Naive thymus-derived CD4-positive, alpha-beta T cell (primary cell): ENCODE results near the gene FREM3. TPM values are rescaled to one million over a fixed set of nuclear protein-coding genes. Genes with fewer than 3 reads are reported as not detected.

Source experiments
- ATAC-seq: fragments of 150-1000 bp; cut with Tn5 transposase; 2 replicates; pipeline ENCODE4 v1.10.0; 2021; ENCODE audit warnings: mild to moderate bottlenecking, moderate library complexity
- CTCF ChIA-PET: fragments of 350-600 bp; sonication (Branson Sonifier 250); formaldehyde crosslinking; loops from one replicate; lab custom pipeline; 2021; ENCODE audit warnings: antibody characterized with exemption; lab: Charles Lee
- POLR2A ChIA-PET: fragments of 350-600 bp; sonication (Branson Sonifier 250); formaldehyde crosslinking; loops from one replicate; lab custom pipeline; 2021; ENCODE audit warnings: antibody characterized with exemption, inconsistent platforms; lab: Charles Lee
- DNase-seq, 9 donors: peaks; one replicate each; pipeline versions ENCODE4 v3.0.0 to v3.0.0-alpha.2; 2020 to 2022; ENCODE audit warnings: mixed read lengths in 1 of 9
- H3K27ac ChIP-seq: one replicate; pipeline ENCODE4 v1.7.0; 2013; ENCODE audit warnings: mild to moderate bottlenecking, low read depth, low read length, moderate library complexity
- H3K27me3 ChIP-seq, 2 donors: one replicate each; pipeline ENCODE4 v1.7.0; 2013; ENCODE audit warnings: low read length in 2 of 2, mild to moderate bottlenecking in 2 of 2, moderate library complexity in 2 of 2; ENCODE audit not compliant: control insufficient read depth in 2 of 2, insufficient read depth in 2 of 2
- H3K36me3 ChIP-seq, 3 experiments: 1 replicate in 2 of 3; 2 replicates in 1 of 3; pipeline ENCODE4 v1.7.0; 2013; ENCODE audit warnings: low read length in 3 of 3, mild to moderate bottlenecking in 3 of 3, moderate library complexity in 1 of 3; ENCODE audit not compliant: insufficient read depth in 3 of 3, control insufficient read depth in 2 of 3
- H3K4me1 ChIP-seq, 2 donors: one replicate each; pipeline ENCODE4 v1.7.0; 2013; ENCODE audit warnings: low read length in 2 of 2, mild to moderate bottlenecking in 2 of 2, moderate library complexity in 1 of 2; ENCODE audit not compliant: control insufficient read depth in 2 of 2, insufficient read depth in 2 of 2
- H3K4me3 ChIP-seq: 2 replicates; pipeline ENCODE4 v1.7.0; 2013; ENCODE audit warnings: mild to moderate bottlenecking, low read length
- H3K9me3 ChIP-seq, 3 experiments: 1 replicate in 2 of 3; 2 replicates in 1 of 3; pipeline ENCODE4 v1.7.0; 2013; ENCODE audit warnings: low read length in 3 of 3; ENCODE audit not compliant: control insufficient read depth in 2 of 3
- H3K27ac Mint-ChIP-seq, 9 donors: one replicate each; pipeline ENCODE4 v1.8.0; 2020 to 2022; ENCODE audit warnings: mixed read lengths in 9 of 9, mild to moderate bottlenecking in 8 of 9, moderate library complexity in 5 of 9, inconsistent platforms in 2 of 9
- H3K27me3 Mint-ChIP-seq, 5 donors: one replicate each; pipeline ENCODE4 v1.8.0; 2021 to 2022; ENCODE audit warnings: mixed read lengths in 5 of 5, mild to moderate bottlenecking in 1 of 5
- H3K36me3 Mint-ChIP-seq, 5 donors: one replicate each; pipeline ENCODE4 v1.8.0; 2020 to 2022; ENCODE audit warnings: mixed read lengths in 5 of 5, mild to moderate bottlenecking in 3 of 5, inconsistent platforms in 1 of 5
- H3K4me1 Mint-ChIP-seq, 7 donors: one replicate each; pipeline ENCODE4 v1.8.0; 2020 to 2022; ENCODE audit warnings: mixed read lengths in 7 of 7, mild to moderate bottlenecking in 3 of 7, inconsistent platforms in 1 of 7
- H3K4me3 Mint-ChIP-seq, 10 donors: one replicate each; pipeline ENCODE4 v1.8.0; 2020 to 2022; ENCODE audit warnings: mild to moderate bottlenecking in 10 of 10, mixed read lengths in 10 of 10, moderate library complexity in 6 of 10, inconsistent platforms in 2 of 10
- H3K9me3 Mint-ChIP-seq, 11 donors: one replicate each; pipeline ENCODE4 v1.8.0; 2020 to 2022; ENCODE audit warnings: mixed read lengths in 11 of 11, mild to moderate bottlenecking in 4 of 11, inconsistent platforms in 1 of 11, moderate library complexity in 1 of 11
- intact Hi-C, 2 donors: fragments of 100-400 bp; cut with micrococcal nuclease; formaldehyde crosslinking; loops; one replicate each; pipeline ENCODE4 v1.15.1; 2023
- polyA plus RNA-seq, 2 donors: library from polyadenylated mRNA; unstranded; fragments of 300-500 nt; fragmentation: Illumina TruSeq; gene quantifications; one replicate each; pipeline ENCODE4 v1.2.3, GENCODE V29; 2021
- total RNA-seq, 6 experiments: library from RNA in 5 of 6; stranded (reverse) in 5 of 6; gene quantifications; 1 replicate in 5 of 6; 2 replicates in 1 of 6; pipeline ENCODE4 v1.2.3 and lab custom pipeline; 2021 to 2026

FREM3 gene
- total and polyA plus RNA-seq, 7 experiments from 2014 or later: 0.02 to 0.61 (median 0.07) TPM; not detected in 4

- intact Hi-C loops: no loop called here
- H3K9me3 ChIP-seq: no peaks in the 10 kb centered on the region
- POLR2A ChIA-PET: no interaction called here
- peaks cover 0 to 13% (median 4%) of the 10 kb centered on the region in 5 donors for H3K27me3 Mint-ChIP-seq
- H3K4me3 ChIP-seq: no peak overlapping the region
- H3K4me1 Mint-ChIP-seq: no peaks in the 10 kb centered on the region
- peak overlapping the region in 1 of 9 donors; percentile 45 for H3K27ac Mint-ChIP-seq
- peaks cover 0 to 16% (median 5%) of the 10 kb centered on the region in 11 donors for H3K9me3 Mint-ChIP-seq
- no peak overlapping the region for H3K4me3 Mint-ChIP-seq
- H3K36me3 Mint-ChIP-seq: peaks cover 0 to 3% (median 0%) of the 10 kb centered on the region in 5 donors
- CTCF ChIA-PET: no interaction called here
- no peaks in the 10 kb centered on the region for H3K27me3 ChIP-seq
- no peak overlapping the region for H3K27ac ChIP-seq
- no peaks in the 10 kb centered on the region for H3K4me1 ChIP-seq
- no peak for ATAC-seq
- DNase-seq: no peak
- no peaks in the 10 kb centered on the region for H3K36me3 ChIP-seq
Measured at GRCh38 chr4:143711543-143712154, 11.2 kb upstream of the FREM3 start.

- no peaks in the 10 kb centered on the region for H3K4me1 ChIP-seq
- peaks cover 0 to 27% (median 8%) of the 10 kb centered on the region in 7 donors for H3K4me1 Mint-ChIP-seq
- no peak overlapping the region for H3K4me3 ChIP-seq
- H3K27ac ChIP-seq: no peak overlapping the region
- H3K9me3 ChIP-seq: no peaks in the 10 kb centered on the region
- DNase-seq: no peak
- H3K4me3 Mint-ChIP-seq: peak overlapping the region in 9 of 10 donors; percentile 52 to 81 (median 66)
- peaks cover 0 to 15% (median 4%) of the 10 kb centered on the region in 11 donors for H3K9me3 Mint-ChIP-seq
- peaks cover 0 to 5% (median 0%) of the 10 kb centered on the region in 5 donors for H3K36me3 Mint-ChIP-seq
- ChIA-PET POLR2A (no interaction called here), CTCF (no interaction called here)
- H3K36me3 ChIP-seq: no peaks in the 10 kb centered on the region
- H3K27me3 ChIP-seq: no peaks in the 10 kb centered on the region
- H3K27ac Mint-ChIP-seq: no peak overlapping the region
- peaks cover 35 to 50% (median 45%) of the 10 kb centered on the region in 5 donors for H3K27me3 Mint-ChIP-seq
- no peak for ATAC-seq
- intact Hi-C loops: no loop called here
Measured at GRCh38 chr4:143701365-143701764, 890 bp upstream of the FREM3 start.

GRCh38 chr4:143700046-143700415 is 444 bp downstream of the FREM3 start:
- H3K9me3 ChIP-seq: no peaks in the 10 kb centered on the region
- Mint-ChIP-seq H3K27me3 (peaks cover 35 to 55% (median 50%) of the 10 kb centered on the region in 5 donors), H3K4me3 (peak overlapping the region in 6 of 10 donors; percentile 29 to 60 (median 42)), H3K4me1 (peaks cover 0 to 27% (median 8%) of the 10 kb centered on the region in 7 donors), H3K9me3 (peaks cover 0 to 24% (median 4%) of the 10 kb centered on the region in 11 donors), H3K36me3 (peaks cover 0 to 15% (median 5%) of the 10 kb centered on the region in 5 donors), H3K27ac (no peak overlapping the region)
- H3K27ac ChIP-seq: no peak overlapping the region
- no peaks in the 10 kb centered on the region for H3K27me3 ChIP-seq
- H3K4me1 ChIP-seq: no peaks in the 10 kb centered on the region
- H3K4me3 ChIP-seq: no peak overlapping the region
- ChIA-PET CTCF (no interaction called here), POLR2A (no interaction called here)
- no peaks in the 10 kb centered on the region for H3K36me3 ChIP-seq
- ATAC-seq (no peak), DNase-seq (no peak)
- intact Hi-C loops: no loop called here

GRCh38 chr4:143699331-143700045 is 987 bp downstream of the FREM3 start:
- Mint-ChIP-seq H3K27me3 (peaks cover 35 to 57% (median 49%) of the 10 kb centered on the region in 5 donors), H3K9me3 (peaks cover 0 to 25% (median 4%) of the 10 kb centered on the region in 11 donors), H3K36me3 (peaks cover 0 to 15% (median 5%) of the 10 kb centered on the region in 5 donors), H3K4me1 (peaks cover 0 to 27% (median 8%) of the 10 kb centered on the region in 7 donors), H3K27ac (no peak overlapping the region), H3K4me3 (peak overlapping the region in 6 of 10 donors; percentile 29 to 64 (median 42))
- DNase-seq (no peak), ATAC-seq (no peak)
- H3K4me3 ChIP-seq: no peak overlapping the region
- CTCF ChIA-PET: no interaction called here
- H3K9me3 ChIP-seq: no peaks in the 10 kb centered on the region
- no peak overlapping the region for H3K27ac ChIP-seq
- H3K27me3 ChIP-seq: no peaks in the 10 kb centered on the region
- intact Hi-C loops: no loop called here
- no peaks in the 10 kb centered on the region for H3K36me3 ChIP-seq
- no peaks in the 10 kb centered on the region for H3K4me1 ChIP-seq
- POLR2A ChIA-PET: no interaction called here

GRCh38 chr4:143693856-143694255 is 6.6 kb downstream of the FREM3 start:
- Histone ChIP-seq H3K27me3 (no peaks in the 10 kb centered on the region), H3K36me3 (no peaks in the 10 kb centered on the region), H3K27ac (no peak overlapping the region), H3K4me3 (no peak overlapping the region), H3K9me3 (no peaks in the 10 kb centered on the region), H3K4me1 (no peaks in the 10 kb centered on the region)
- no peak overlapping the region for H3K27ac Mint-ChIP-seq
- H3K9me3 Mint-ChIP-seq: peaks cover 0 to 37% (median 4%) of the 10 kb centered on the region in 11 donors
- ATAC-seq (no peak), DNase-seq (no peak)
- intact Hi-C loops: no loop called here
- CTCF ChIA-PET: no interaction called here
- peaks cover 5 to 36% (median 10%) of the 10 kb centered on the region in 5 donors for H3K27me3 Mint-ChIP-seq
- no peak overlapping the region for H3K4me3 Mint-ChIP-seq
- POLR2A ChIA-PET: no interaction called here
- peaks cover 0 to 15% (median 5%) of the 10 kb centered on the region in 5 donors for H3K36me3 Mint-ChIP-seq
- H3K4me1 Mint-ChIP-seq: peaks cover 0 to 10% (median 0%) of the 10 kb centered on the region in 7 donors

GRCh38 chr4:143692241-143692640 is 8.2 kb downstream of the FREM3 start:
- Mint-ChIP-seq H3K9me3 (peaks cover under 1 to 42% (median 4%) of the 10 kb centered on the region in 11 donors), H3K27me3 (peaks cover 0 to 20% (median 0%) of the 10 kb centered on the region in 5 donors), H3K36me3 (peaks cover 0 to 15% (median 5%) of the 10 kb centered on the region in 5 donors), H3K4me1 (no peaks in the 10 kb centered on the region), H3K27ac (no peak overlapping the region), H3K4me3 (no peak overlapping the region)
- intact Hi-C loops: no loop called here
- Histone ChIP-seq H3K27me3 (no peaks in the 10 kb centered on the region), H3K36me3 (no peaks in the 10 kb centered on the region), H3K9me3 (no peaks in the 10 kb centered on the region), H3K4me3 (no peak overlapping the region), H3K4me1 (no peaks in the 10 kb centered on the region), H3K27ac (no peak overlapping the region)
- CTCF ChIA-PET: no interaction called here
- POLR2A ChIA-PET: no interaction called here
- DNase-seq: no peak
- no peak for ATAC-seq
